Suprapubic skin (tissue), 3 donors: Measurements from ENCODE around the gene IL1A.

Experiments
- CTCF ChIP-seq, 2 donors: fragments of 200-600 bp in 1 of 2; fragments of 450-650 bp in 1 of 2; sonication (generic) in 1 of 2; IDR thresholded peaks; one replicate each; pipeline ENCODE4 v1.5.1; 2016 to 2019; ENCODE audit warnings: antibody characterized with exemption in 2 of 2, mild to moderate bottlenecking in 1 of 2, moderate library complexity in 1 of 2
- POLR2AphosphoS5 ChIP-seq, 3 donors: sonication (generic); formaldehyde crosslinking; IDR thresholded peaks; one replicate each; pipeline ENCODE4 v1.6.1; 2017; ENCODE audit warnings: antibody characterized with exemption in 3 of 3

GRCh38 chr2:112758711-112759110 lies 25.6 kb downstream of the IL1A start:
- no peak for TF ChIP-seq CTCF (IDR thresholded peaks at IDR 0.05)
- TF ChIP-seq POLR2AphosphoS5 (IDR thresholded peaks at IDR 0.05): no peak
